Parathyroid adenoma (tissue), 2 donors: ENCODE data around the gene NLRP1.

ENCODE experiments used
- H2AFZ ChIP-seq: fragments of 300-600 bp; sonication (generic); one replicate; pipeline ENCODE4 v1.7.0; 2017; ENCODE audit warnings: antibody characterized with exemption, mild to moderate bottlenecking
- H3K27ac ChIP-seq: fragments of 300-600 bp; sonication (generic); one replicate; pipeline ENCODE4 v1.7.0; 2017
- H3K27me3 ChIP-seq: fragments of 300-600 bp; sonication (generic); one replicate; pipeline ENCODE4 v1.7.0; 2017; ENCODE audit warnings: low read length; ENCODE audit not compliant: control insufficient read depth, insufficient read depth
- H3K36me3 ChIP-seq: fragments of 300-600 bp; sonication (generic); one replicate; pipeline ENCODE4 v1.7.0; 2017; ENCODE audit warnings: low read length; ENCODE audit not compliant: control insufficient read depth, insufficient read depth
- H3K4me1 ChIP-seq: fragments of 300-600 bp; sonication (generic); one replicate; pipeline ENCODE4 v1.7.0; 2017; ENCODE audit warnings: control low read depth
- H3K4me2 ChIP-seq: fragments of 300-600 bp; sonication (generic); one replicate; pipeline ENCODE4 v1.7.0; 2017; ENCODE audit warnings: low read length
- H3K4me3 ChIP-seq: fragments of 300-600 bp; sonication (generic); one replicate; pipeline ENCODE4 v1.7.0; 2017; ENCODE audit warnings: low read depth, low read length
- H3K79me2 ChIP-seq: fragments of 300-600 bp; sonication (generic); one replicate; pipeline ENCODE4 v1.7.0; 2017; ENCODE audit warnings: control low read depth
- H3K9ac ChIP-seq: fragments of 300-600 bp; sonication (generic); one replicate; pipeline ENCODE4 v1.7.0; 2017; ENCODE audit warnings: mild to moderate bottlenecking
- H3K9me3 ChIP-seq: fragments of 300-600 bp; sonication (generic); one replicate; pipeline ENCODE4 v1.7.0; 2017; ENCODE audit warnings: low read length; ENCODE audit not compliant: control insufficient read depth
- CTCF ChIP-seq: fragments of 300-600 bp; sonication (generic); IDR thresholded peaks from one replicate; pipeline ENCODE4 v1.7.0; 2017; ENCODE audit warnings: antibody characterized with exemption, mild to moderate bottlenecking
- donor health status: primary hyperparathyroidism.

Gene NLRP1

DNA sequence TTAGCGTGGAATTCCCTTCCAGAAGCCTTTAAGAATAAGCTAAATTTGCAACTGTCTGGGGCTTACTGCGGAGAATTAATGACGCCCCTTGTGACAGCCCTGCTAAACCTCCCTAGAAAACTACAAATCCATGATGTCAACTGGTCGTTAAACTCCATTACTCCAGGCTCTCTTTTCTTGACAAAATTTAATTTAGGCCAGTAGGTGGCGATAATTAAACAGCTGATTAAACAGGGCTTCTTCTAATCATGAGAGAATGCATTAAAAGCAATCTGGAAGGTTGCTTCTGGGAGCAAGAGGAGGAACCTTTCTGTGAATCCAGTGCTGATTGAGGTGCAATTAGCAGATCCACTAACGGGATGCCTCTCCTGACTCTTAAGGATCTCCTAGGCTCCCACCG, 8.1 kb upstream of the NLRP1 start:
- H3K9me3 ChIP-seq = no peaks in the 10 kb centered on the region
- H3K27me3 ChIP-seq = no peaks in the 10 kb centered on the region
- no peaks in the 10 kb centered on the region for H3K79me2 ChIP-seq
- no peaks in the 10 kb centered on the region for H3K4me1 ChIP-seq
- H3K4me2 ChIP-seq = no peak overlapping the region
- H3K4me3 ChIP-seq = no peak overlapping the region
- H2AFZ ChIP-seq = no peak overlapping the region
- TF ChIP-seq CTCF = peak; percentile 65
- no peak overlapping the region for H3K9ac ChIP-seq
- H3K27ac ChIP-seq = no peak overlapping the region
- H3K36me3 ChIP-seq = no peaks in the 10 kb centered on the region

DNA sequence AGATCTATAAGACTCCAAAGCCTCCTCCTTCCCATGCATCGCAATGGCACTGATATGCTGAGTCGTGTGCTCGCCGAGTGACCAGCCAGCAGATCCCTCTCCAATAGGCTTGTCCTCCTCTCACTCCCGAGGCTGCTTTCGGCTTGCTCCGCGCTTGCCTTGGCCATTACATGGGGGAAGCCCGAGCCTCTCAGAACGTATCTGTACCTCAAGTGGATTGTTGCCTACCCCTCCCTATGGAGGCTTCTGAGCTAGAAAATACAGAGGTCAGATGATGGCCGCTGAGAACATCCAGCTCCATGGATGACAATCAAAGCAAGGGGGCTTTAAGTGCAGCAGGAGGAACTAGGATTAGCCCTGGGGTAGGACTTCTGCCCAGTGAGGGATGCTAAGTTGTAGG, 7.7 kb upstream of the NLRP1 start:
- no peak for TF ChIP-seq CTCF
- Histone ChIP-seq H3K9ac (no peak overlapping the region), H2AFZ (no peak overlapping the region), H3K27ac (no peak overlapping the region), H3K9me3 (no peaks in the 10 kb centered on the region), H3K79me2 (no peaks in the 10 kb centered on the region), H3K27me3 (no peaks in the 10 kb centered on the region), H3K4me1 (no peaks in the 10 kb centered on the region), H3K4me3 (no peak overlapping the region), H3K4me2 (no peak overlapping the region), H3K36me3 (no peaks in the 10 kb centered on the region)

DNA sequence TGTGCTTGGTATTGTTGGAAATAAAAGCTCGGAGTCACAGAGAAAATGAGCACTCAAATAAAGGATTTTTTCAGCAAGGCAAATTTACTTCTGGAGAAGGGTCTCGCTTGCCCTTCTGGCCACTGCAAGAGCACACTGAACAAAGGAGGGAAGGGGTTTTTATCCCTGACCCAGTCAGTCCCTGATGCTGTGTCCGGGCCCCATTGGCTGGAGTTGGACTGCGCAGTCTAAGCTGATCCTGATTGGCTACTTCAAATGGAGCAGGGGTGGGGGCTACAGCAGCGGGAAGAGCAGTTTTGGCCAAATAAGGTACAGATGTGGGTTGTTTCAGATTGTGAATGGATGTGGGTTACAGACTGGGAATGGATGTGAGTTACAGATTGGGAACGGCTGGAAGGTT, 4.3 kb upstream of the NLRP1 start:
- H3K27me3 ChIP-seq = no peaks in the 10 kb centered on the region
- H3K4me1 ChIP-seq = no peaks in the 10 kb centered on the region
- H3K9ac ChIP-seq = no peak overlapping the region

GRCh38 chr17:5587438-5588032, 3.2 kb upstream of the NLRP1 start:
- H3K4me3 ChIP-seq = no peak overlapping the region
- H3K9me3 ChIP-seq = no peaks in the 10 kb centered on the region
- peak; percentile 93 for TF ChIP-seq CTCF
- H3K9ac ChIP-seq = no peak overlapping the region
- peak overlapping the region; percentile 44 for H2AFZ ChIP-seq
- no peaks in the 10 kb centered on the region for H3K79me2 ChIP-seq
- H3K27ac ChIP-seq = no peak overlapping the region
- no peaks in the 10 kb centered on the region for H3K27me3 ChIP-seq
- no peaks in the 10 kb centered on the region for H3K36me3 ChIP-seq
- no peak overlapping the region for H3K4me2 ChIP-seq
- no peaks in the 10 kb centered on the region for H3K4me1 ChIP-seq

More for the DNA sequence above, 4.3 kb upstream of the NLRP1 start:
- Histone ChIP-seq H3K36me3 (no peaks in the 10 kb centered on the region), H3K4me3 (no peak overlapping the region), H2AFZ (no peak overlapping the region), H3K9me3 (no peaks in the 10 kb centered on the region), H3K79me2 (no peaks in the 10 kb centered on the region), H3K27ac (no peak overlapping the region), H3K4me2 (no peak overlapping the region)
- no peak for TF ChIP-seq CTCF

DNA sequence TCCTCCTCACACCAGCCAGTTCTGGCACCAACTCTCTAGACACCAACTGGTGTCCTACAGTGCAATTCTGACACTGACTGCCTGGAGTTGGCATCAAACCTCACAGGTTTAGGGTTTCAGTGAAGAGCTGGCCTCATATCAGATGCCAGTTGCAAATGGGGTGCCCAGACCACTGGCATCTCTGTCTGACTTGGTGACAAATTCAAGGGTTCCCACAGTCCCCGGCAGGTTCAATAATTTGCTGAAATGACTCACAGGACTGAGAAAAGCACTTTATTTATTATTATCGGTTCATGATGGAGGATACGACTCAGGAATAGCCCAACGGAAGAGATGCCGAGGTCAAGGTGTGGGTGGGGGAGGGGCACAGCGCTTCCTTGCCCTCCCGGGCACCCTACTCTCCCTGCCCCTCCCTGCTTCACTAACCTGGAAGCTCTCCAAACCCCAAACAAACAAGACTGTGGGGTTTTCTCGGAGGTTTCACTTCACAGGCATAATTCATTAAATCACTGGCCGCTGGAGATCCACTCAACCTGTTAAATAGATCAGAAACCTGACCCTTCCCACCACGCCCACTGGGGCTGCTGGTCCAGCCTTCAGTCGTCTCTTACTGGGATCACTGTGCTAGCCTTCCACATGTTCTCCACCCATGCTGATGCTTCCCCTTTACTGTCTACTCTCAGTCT, 1.7 kb upstream of the NLRP1 start:
- no peaks in the 10 kb centered on the region for H3K36me3 ChIP-seq
- no peak overlapping the region for H3K4me3 ChIP-seq
- H2AFZ ChIP-seq = no peak overlapping the region
- no peaks in the 10 kb centered on the region for H3K4me1 ChIP-seq
- H3K9ac ChIP-seq = no peak overlapping the region
- peak overlapping the region; percentile 47 for H3K27ac ChIP-seq
- no peak for TF ChIP-seq CTCF
- H3K79me2 ChIP-seq = no peaks in the 10 kb centered on the region
- H3K4me2 ChIP-seq = no peak overlapping the region
- no peaks in the 10 kb centered on the region for H3K9me3 ChIP-seq
- H3K27me3 ChIP-seq = no peaks in the 10 kb centered on the region
